Measurements from ENCODE around the gene LKAAEAR1. TPM values are rescaled to one million over a fixed set of nuclear protein-coding genes. Genes with fewer than 3 reads are reported as not detected.

The LKAAEAR1 gene
- total RNA-seq, 2 experiments from 2014 or later = not detected

DNA sequence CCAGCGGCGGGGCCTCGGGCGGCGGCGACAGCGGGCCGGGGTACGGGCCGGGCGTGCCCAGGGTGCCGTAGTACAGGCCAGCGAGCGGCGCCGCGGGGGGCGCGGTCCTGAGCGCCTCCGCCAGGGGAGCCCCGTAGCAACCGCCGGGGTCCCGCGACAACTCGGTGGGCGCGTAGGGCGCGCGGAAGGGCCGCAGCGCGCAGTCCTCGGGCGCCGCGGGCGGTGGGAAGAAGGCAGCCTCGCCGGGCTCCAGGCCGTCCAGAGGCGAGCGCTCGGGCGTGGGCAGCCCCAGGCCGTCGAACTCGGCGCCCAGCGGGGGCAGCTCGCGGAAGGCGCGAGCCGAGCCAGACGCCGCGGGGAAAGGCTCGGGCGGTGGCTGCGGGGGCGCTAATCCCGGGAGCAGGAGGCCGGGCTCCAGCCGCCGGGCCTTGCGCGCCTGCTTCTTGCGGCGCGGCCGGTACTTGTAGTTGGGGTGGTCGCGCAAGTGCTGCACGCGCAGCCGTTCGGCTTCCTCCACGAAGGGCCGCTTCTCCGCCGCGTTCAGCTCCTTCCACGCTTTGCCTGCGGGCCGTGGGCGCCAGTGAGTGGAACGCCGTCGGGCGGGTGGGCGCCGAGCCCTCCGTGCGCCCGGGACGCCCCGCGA is 35.7 kb downstream of the LKAAEAR1 start:
- ChIA-PET POLR2A (no interaction called here), CTCF (ENCODE audit: unreplicated experiment) (no interaction called here)
- DNase-seq (ENCODE audit: low spot score) = no peak
- no peaks in the 10 kb centered on the region for H3K9me2 ChIP-seq (ENCODE audit: insufficient read depth, low read length)
- no peaks in the 10 kb centered on the region for H4K20me1 ChIP-seq (ENCODE audit: insufficient read depth, low read length)
- H3K79me2 ChIP-seq (ENCODE audit: insufficient read depth, low read depth, low read length) = no peaks in the 10 kb centered on the region
- no peak for TF ChIP-seq EZH2phosphoT487 (IDR thresholded peaks at IDR 0.05; ENCODE audit: borderline replicate concordance, low read depth, low read length)
- TF ChIP-seq, protein P1, sequence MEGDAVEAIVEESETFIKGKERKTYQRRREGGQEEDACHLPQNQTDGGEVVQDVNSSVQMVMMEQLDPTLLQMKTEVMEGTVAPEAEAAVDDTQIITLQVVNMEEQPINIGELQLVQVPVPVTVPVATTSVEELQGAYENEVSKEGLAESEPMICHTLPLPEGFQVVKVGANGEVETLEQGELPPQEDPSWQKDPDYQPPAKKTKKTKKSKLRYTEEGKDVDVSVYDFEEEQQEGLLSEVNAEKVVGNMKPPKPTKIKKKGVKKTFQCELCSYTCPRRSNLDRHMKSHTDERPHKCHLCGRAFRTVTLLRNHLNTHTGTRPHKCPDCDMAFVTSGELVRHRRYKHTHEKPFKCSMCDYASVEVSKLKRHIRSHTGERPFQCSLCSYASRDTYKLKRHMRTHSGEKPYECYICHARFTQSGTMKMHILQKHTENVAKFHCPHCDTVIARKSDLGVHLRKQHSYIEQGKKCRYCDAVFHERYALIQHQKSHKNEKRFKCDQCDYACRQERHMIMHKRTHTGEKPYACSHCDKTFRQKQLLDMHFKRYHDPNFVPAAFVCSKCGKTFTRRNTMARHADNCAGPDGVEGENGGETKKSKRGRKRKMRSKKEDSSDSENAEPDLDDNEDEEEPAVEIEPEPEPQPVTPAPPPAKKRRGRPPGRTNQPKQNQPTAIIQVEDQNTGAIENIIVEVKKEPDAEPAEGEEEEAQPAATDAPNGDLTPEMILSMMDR (conservative IDR thresholded peaks at IDR 0.05; ENCODE audit: low read length) = no peak
- no peak overlapping the region for H3K27ac ChIP-seq (ENCODE audit: low read depth, low read length, poor library complexity, severe bottlenecking)
- no TSS peak for BruUV-seq (replicated peaks)
- intact Hi-C loops (cut with micrococcal nuclease; ENCODE audit: unreplicated experiment) = no loop called here
- no peak overlapping the region for H3K4me2 ChIP-seq (ENCODE audit: low read length)
- no peaks in the 10 kb centered on the region for H3K9me3 ChIP-seq (ENCODE audit: low read length)
- no peaks in the 10 kb centered on the region for H3K4me1 ChIP-seq (ENCODE audit: insufficient read depth, low read length, poor library complexity, severe bottlenecking)
- H2AFZ ChIP-seq (ENCODE audit: low read length) = no peak overlapping the region
- H3K36me3 ChIP-seq (ENCODE audit: insufficient read depth, low read length) = no peaks in the 10 kb centered on the region
- H3K4me3 ChIP-seq (ENCODE audit: low read depth, low read length, poor library complexity, severe bottlenecking) = no peak overlapping the region

- Histone ChIP-seq H3K9me2 (ENCODE audit: insufficient read depth, low read length) (no peaks in the 10 kb centered on the region), H3K4me1 (ENCODE audit: insufficient read depth, low read length, poor library complexity, severe bottlenecking) (no peaks in the 10 kb centered on the region), H3K4me2 (ENCODE audit: low read length) (no peak overlapping the region), H3K27ac (ENCODE audit: low read depth, low read length, poor library complexity, severe bottlenecking) (no peak overlapping the region), H4K20me1 (ENCODE audit: insufficient read depth, low read length) (no peaks in the 10 kb centered on the region), H3K36me3 (ENCODE audit: insufficient read depth, low read length) (no peaks in the 10 kb centered on the region), H3K9me3 (ENCODE audit: low read length) (no peaks in the 10 kb centered on the region), H2AFZ (ENCODE audit: low read length) (no peak overlapping the region), H3K79me2 (ENCODE audit: insufficient read depth, low read depth, low read length) (no peaks in the 10 kb centered on the region), H3K4me3 (ENCODE audit: low read depth, low read length, poor library complexity, severe bottlenecking) (no peak overlapping the region)
- no peak for TF ChIP-seq EZH2phosphoT487 (IDR thresholded peaks at IDR 0.05; ENCODE audit: borderline replicate concordance, low read depth, low read length)
- TF ChIP-seq, protein P1 (conservative IDR thresholded peaks at IDR 0.05; ENCODE audit: low read length) = no peak
- no TSS peak for BruUV-seq (replicated peaks)
- no peak for DNase-seq (ENCODE audit: low spot score)
- POLR2A ChIA-PET = interaction anchor here (0.5 to 0.6 kb wide), 2 partner anchors 47 to 77 kb away, joined by 3 read pairs; no protein-coding TSS in a partner anchor
- CTCF ChIA-PET (ENCODE audit: unreplicated experiment) = no interaction called here
- intact Hi-C loops (cut with micrococcal nuclease; ENCODE audit: unreplicated experiment) = no loop called here
Measured at GRCh38 chr20:64047968-64048401, 36.2 kb downstream of the LKAAEAR1 start.

GRCh38 chr20:64047046-64047389 is 37.2 kb downstream of the LKAAEAR1 start:
- no peak for DNase-seq (ENCODE audit: low spot score)
- BruUV-seq (replicated peaks) = no TSS peak
- TF ChIP-seq EZH2phosphoT487 (IDR thresholded peaks at IDR 0.05; ENCODE audit: borderline replicate concordance, low read depth, low read length) = no peak
- TF ChIP-seq, protein P1 (conservative IDR thresholded peaks at IDR 0.05; ENCODE audit: low read length) = no peak
- no peak overlapping the region for H3K4me3 ChIP-seq (ENCODE audit: low read depth, low read length, poor library complexity, severe bottlenecking)
- H3K9me3 ChIP-seq (ENCODE audit: low read length) = no peaks in the 10 kb centered on the region
- H3K36me3 ChIP-seq (ENCODE audit: insufficient read depth, low read length) = no peaks in the 10 kb centered on the region
- H4K20me1 ChIP-seq (ENCODE audit: insufficient read depth, low read length) = no peaks in the 10 kb centered on the region
- ChIA-PET CTCF (ENCODE audit: unreplicated experiment) (no interaction called here), POLR2A (no interaction called here)
- H3K4me1 ChIP-seq (ENCODE audit: insufficient read depth, low read length, poor library complexity, severe bottlenecking) = peaks cover 5% of the 10 kb centered on the region
- H3K4me2 ChIP-seq (ENCODE audit: low read length) = no peak overlapping the region
- H3K9me2 ChIP-seq (ENCODE audit: insufficient read depth, low read length) = no peaks in the 10 kb centered on the region
- H2AFZ ChIP-seq (ENCODE audit: low read length) = no peak overlapping the region
- intact Hi-C loops (cut with micrococcal nuclease; ENCODE audit: unreplicated experiment) = no loop called here
- H3K27ac ChIP-seq (ENCODE audit: low read depth, low read length, poor library complexity, severe bottlenecking) = no peak overlapping the region
- no peaks in the 10 kb centered on the region for H3K79me2 ChIP-seq (ENCODE audit: insufficient read depth, low read depth, low read length)

All from OCI-LY7 (cell line).